Activated naive CD8-positive, alpha-beta T cell (primary cell): ENCODE measurements around the gene KCND2.
"Not testable (repeated sequence)": the region's sequence is repeated elsewhere in the genome, so short reads cannot be mapped to it uniquely, and the experiment has no call there.

ENCODE experiments used
- H3K27ac Mint-ChIP-seq: one replicate; pipeline ENCODE4 v1.8.0; 2021; ENCODE audit warnings: mixed read lengths
- H3K27me3 Mint-ChIP-seq: one replicate; pipeline ENCODE4 v1.8.0; 2021; ENCODE audit warnings: mixed read lengths
- H3K36me3 Mint-ChIP-seq: one replicate; pipeline ENCODE4 v1.8.0; 2021; ENCODE audit warnings: mixed read lengths
- H3K4me1 Mint-ChIP-seq: one replicate; pipeline ENCODE4 v1.8.0; 2021; ENCODE audit warnings: low read depth, mixed read lengths
- H3K4me3 Mint-ChIP-seq: one replicate; pipeline ENCODE4 v1.8.0; 2021; ENCODE audit warnings: mild to moderate bottlenecking, mixed read lengths
- H3K9me3 Mint-ChIP-seq: one replicate; pipeline ENCODE4 v1.8.0; 2021; ENCODE audit warnings: low read depth, mixed read lengths

KCND2 gene

DNA sequence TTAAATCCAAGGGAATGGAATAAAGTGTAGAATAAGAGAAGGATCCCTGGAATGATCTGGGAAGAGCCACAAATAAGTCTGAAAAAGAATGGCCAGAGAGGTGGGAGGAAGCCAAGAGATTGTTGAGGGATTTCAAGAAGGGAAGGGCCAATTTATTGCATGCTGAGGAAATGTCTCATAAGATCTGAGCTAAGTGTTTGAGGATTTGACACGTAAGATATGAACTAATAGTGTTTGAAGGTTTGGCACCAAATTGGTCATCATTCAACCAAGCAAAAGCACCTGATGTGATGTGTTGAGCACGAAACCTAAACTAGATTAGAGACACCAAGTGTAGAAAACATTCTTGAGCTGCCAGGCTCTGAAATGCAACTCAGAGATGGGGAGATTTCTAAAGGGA lies 487.1 kb downstream of the KCND2 start:
- Mint-ChIP-seq H3K4me3 (no peak overlapping the region), H3K4me1 (no peaks in the 10 kb centered on the region), H3K27ac (no peak overlapping the region), H3K27me3 (peaks cover 2% of the 10 kb centered on the region), H3K9me3 (no peaks in the 10 kb centered on the region), H3K36me3 (no peaks in the 10 kb centered on the region)

DNA sequence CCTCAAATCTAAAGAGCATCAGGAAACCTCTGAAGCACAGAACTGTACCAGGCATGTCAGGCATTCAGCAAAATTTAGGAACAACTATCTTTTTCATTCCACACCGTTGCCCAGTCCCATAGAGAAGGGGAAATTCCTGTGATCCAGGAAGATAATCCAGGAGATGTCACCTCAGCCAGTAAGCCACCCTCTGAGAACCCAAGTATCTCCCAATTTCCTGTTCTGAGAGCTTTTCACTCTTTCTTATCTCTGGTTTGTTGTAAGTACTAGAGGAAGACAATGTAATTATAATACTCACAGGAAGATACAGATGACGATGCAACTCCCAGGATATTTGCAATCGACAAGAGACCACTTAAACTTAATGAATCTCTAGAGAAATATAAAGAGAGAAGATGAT lies 487.9 kb downstream of the KCND2 start:
- Mint-ChIP-seq H3K27ac (no peak overlapping the region), H3K27me3 (peaks cover 4% of the 10 kb centered on the region), H3K9me3 (no peaks in the 10 kb centered on the region), H3K4me3 (no peak overlapping the region), H3K4me1 (no peaks in the 10 kb centered on the region), H3K36me3 (no peaks in the 10 kb centered on the region)

- H3K4me3 Mint-ChIP-seq = no peak overlapping the region
- no peak overlapping the region for H3K27ac Mint-ChIP-seq
- peaks cover 2% of the 10 kb centered on the region for H3K27me3 Mint-ChIP-seq
- H3K9me3 Mint-ChIP-seq = no peaks in the 10 kb centered on the region
- no peaks in the 10 kb centered on the region for H3K36me3 Mint-ChIP-seq
- no peaks in the 10 kb centered on the region for H3K4me1 Mint-ChIP-seq
These were observed 497.2 kb downstream of the KCND2 start for GRCh38 chr7:120770206-120770605.

- Mint-ChIP-seq H3K27me3 (no peaks in the 10 kb centered on the region), H3K36me3 (no peaks in the 10 kb centered on the region), H3K9me3 (no peaks in the 10 kb centered on the region), H3K4me1 (no peaks in the 10 kb centered on the region), H3K27ac (no peak overlapping the region), H3K4me3 (no peak overlapping the region)
These were observed 501.5 kb downstream of the KCND2 start for GRCh38 chr7:120774481-120774880.

DNA sequence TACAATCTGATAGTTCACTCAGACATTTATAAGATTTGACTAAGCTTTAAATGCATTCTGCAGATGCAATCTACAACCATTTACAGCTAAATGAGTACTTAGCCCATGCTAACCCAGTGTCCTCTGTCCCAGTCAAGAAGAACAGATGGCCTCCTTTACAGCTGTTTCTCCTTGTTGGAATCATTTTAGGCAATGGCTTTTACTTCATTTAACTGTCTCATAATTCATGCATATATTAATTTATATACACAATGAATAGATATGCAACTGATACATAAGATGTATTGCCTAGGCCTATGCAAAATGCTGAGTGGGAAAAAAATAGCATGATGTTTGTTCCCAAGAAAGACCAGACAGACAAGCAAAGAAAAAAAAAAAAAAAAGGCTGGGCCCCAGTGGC lies 502.8 kb downstream of the KCND2 start:
- no peak overlapping the region for H3K27ac Mint-ChIP-seq
- H3K9me3 Mint-ChIP-seq = no peaks in the 10 kb centered on the region
- H3K36me3 Mint-ChIP-seq = no peaks in the 10 kb centered on the region
- no peaks in the 10 kb centered on the region for H3K27me3 Mint-ChIP-seq
- no peaks in the 10 kb centered on the region for H3K4me1 Mint-ChIP-seq
- no peak overlapping the region for H3K4me3 Mint-ChIP-seq

- not testable (repeated sequence) for H3K27ac Mint-ChIP-seq, H3K4me3 Mint-ChIP-seq, H3K27me3 Mint-ChIP-seq, H3K9me3 Mint-ChIP-seq, H3K4me1 Mint-ChIP-seq, H3K36me3 Mint-ChIP-seq
These were observed 506.1 kb downstream of the KCND2 start for GRCh38 chr7:120779078-120779477.

- H3K27ac Mint-ChIP-seq, H3K27me3 Mint-ChIP-seq, H3K4me3 Mint-ChIP-seq, H3K36me3 Mint-ChIP-seq, H3K9me3 Mint-ChIP-seq, H3K4me1 Mint-ChIP-seq: not testable (repeated sequence)
These were observed 507.5 kb downstream of the KCND2 start for GRCh38 chr7:120780451-120780850.

- Mint-ChIP-seq H3K4me3 (no peak overlapping the region), H3K9me3 (no peaks in the 10 kb centered on the region), H3K4me1 (no peaks in the 10 kb centered on the region), H3K27ac (no peak overlapping the region), H3K27me3 (no peaks in the 10 kb centered on the region), H3K36me3 (no peaks in the 10 kb centered on the region)
These were observed 508.0 kb downstream of the KCND2 start for GRCh38 chr7:120780938-120781337.

DNA sequence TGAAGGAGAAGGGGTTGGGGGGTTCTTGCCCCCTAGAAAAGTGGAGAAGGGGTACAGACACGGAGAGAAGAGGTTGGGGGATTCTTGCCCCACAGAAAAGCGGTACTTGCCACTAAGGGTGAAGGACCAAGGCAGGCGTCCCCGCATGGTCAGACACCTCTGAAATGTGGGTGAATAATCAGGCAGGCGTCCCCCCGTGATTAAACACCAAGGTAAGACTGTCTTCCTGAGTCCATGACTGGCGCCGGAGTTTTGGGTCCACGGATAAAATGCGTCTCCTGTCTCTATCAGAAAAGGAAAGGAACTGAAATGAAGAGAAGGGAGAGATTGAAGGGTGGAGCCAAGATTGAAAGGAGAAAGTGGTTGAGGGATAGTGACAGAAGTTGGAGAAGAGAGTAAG lies 508.9 kb downstream of the KCND2 start:
- H3K27ac Mint-ChIP-seq, H3K9me3 Mint-ChIP-seq, H3K36me3 Mint-ChIP-seq, H3K4me3 Mint-ChIP-seq, H3K4me1 Mint-ChIP-seq, H3K27me3 Mint-ChIP-seq: not testable (repeated sequence)

GRCh38 chr7:120783273-120783672 lies 510.3 kb downstream of the KCND2 start:
- no peaks in the 10 kb centered on the region for H3K4me1 Mint-ChIP-seq
- peaks cover 3% of the 10 kb centered on the region for H3K27me3 Mint-ChIP-seq
- H3K27ac Mint-ChIP-seq = no peak overlapping the region
- H3K36me3 Mint-ChIP-seq = no peaks in the 10 kb centered on the region
- no peaks in the 10 kb centered on the region for H3K9me3 Mint-ChIP-seq
- H3K4me3 Mint-ChIP-seq = no peak overlapping the region

DNA sequence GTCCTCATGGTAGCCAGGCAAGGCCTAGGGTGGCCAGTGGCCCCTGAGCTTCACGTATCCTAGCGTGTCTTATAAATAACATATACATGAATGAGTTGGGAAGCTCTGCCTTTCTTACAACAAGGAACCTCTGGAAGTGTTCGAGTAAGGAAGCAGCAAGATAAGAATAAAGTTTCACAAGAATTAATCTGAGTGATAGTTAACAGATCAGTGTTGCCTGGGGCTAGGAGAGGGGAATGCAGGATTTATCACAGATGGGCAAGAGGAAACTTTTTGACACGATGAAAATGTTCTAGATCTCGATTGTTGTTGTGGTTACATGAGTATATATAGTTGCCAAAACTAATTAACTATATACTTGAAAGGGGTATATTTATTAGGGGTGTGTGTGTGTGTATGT lies 510.7 kb downstream of the KCND2 start:
- no peak overlapping the region for H3K4me3 Mint-ChIP-seq
- H3K27ac Mint-ChIP-seq = no peak overlapping the region
- no peaks in the 10 kb centered on the region for H3K9me3 Mint-ChIP-seq
- peaks cover 4% of the 10 kb centered on the region for H3K27me3 Mint-ChIP-seq
- H3K4me1 Mint-ChIP-seq = no peaks in the 10 kb centered on the region
- no peaks in the 10 kb centered on the region for H3K36me3 Mint-ChIP-seq

GRCh38 chr7:120785095-120785494 lies 512.1 kb downstream of the KCND2 start:
- no peaks in the 10 kb centered on the region for H3K9me3 Mint-ChIP-seq
- no peaks in the 10 kb centered on the region for H3K36me3 Mint-ChIP-seq
- H3K4me3 Mint-ChIP-seq = no peak overlapping the region
- no peak overlapping the region for H3K27ac Mint-ChIP-seq
- peaks cover 4% of the 10 kb centered on the region for H3K27me3 Mint-ChIP-seq
- no peaks in the 10 kb centered on the region for H3K4me1 Mint-ChIP-seq

DNA sequence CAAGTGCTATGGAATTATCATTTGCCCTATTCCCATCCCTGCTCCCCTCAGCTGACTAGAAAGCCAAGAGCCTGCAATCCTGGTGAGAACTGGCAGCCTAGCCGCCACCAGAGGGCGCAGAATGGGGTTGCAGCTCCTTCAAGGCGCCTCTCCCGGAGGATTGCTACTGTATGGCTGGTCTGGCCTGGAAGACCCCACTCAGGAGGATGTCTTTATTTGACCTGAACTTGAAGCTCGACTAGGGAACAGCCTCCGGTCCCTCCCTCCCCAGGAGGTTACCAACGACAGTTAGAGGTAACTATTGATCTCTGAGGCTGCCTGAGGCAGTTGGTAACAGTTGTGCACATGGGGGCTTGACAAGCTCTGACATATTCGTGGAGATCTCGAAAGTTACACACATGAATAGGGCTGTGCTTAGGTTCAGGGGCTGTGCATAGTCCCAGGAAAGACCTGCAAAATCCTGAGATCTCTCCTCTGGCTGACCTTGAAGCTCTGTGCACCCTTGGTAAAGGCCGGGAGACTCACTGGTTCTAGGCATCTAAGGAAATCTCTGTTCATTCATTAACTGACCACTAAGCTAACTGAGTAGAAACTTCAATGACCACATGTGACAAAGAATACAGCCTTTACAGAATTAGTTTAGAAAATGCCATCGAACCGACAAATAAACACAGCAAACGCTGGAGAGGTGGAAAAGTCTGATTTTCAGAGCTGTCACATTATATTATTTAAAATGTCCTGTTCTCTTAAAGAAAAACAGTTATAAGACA lies 519.3 kb downstream of the KCND2 start:
- Mint-ChIP-seq H3K27me3 (peaks cover 1% of the 10 kb centered on the region), H3K27ac (no peak overlapping the region), H3K9me3 (no peaks in the 10 kb centered on the region), H3K4me1 (no peaks in the 10 kb centered on the region), H3K36me3 (no peaks in the 10 kb centered on the region), H3K4me3 (no peak overlapping the region)

- Mint-ChIP-seq H3K9me3 (no peaks in the 10 kb centered on the region), H3K36me3 (no peaks in the 10 kb centered on the region), H3K27me3 (peaks cover 1% of the 10 kb centered on the region), H3K4me1 (no peaks in the 10 kb centered on the region), H3K27ac (no peak overlapping the region), H3K4me3 (no peak overlapping the region)
These were observed 519.8 kb downstream of the KCND2 start for GRCh38 chr7:120792861-120793130.

DNA sequence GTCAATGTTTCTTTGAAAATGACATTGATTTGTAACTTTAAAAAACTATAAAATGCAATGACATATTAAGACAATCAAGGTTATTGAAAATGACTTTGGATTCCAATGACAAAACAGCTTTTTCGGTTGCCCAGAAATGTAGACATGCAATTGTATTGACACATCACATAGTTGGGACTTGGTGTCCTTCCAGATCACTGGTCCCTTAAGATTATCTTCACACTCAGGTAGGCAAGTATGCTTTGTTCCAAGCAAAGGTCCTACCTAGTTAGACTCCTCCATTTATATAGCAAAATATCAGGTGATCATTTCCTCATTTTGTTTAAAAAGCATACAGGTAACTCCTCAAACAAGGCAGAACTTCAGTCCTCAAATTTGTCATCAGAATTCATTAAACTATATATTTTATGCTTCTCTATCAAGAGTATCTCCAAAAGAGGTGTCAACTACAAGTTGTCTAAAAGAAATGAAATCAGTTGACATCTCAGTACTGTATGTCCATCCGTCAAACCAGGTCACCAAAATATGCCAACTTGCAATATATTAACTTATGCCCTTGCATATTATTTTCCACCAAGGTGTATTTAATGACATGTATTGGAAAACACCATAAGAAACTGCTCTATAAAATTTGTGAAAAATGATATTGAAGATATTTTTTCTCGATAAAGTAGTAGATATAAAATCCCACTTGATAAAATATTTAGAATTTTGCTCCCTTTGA lies 520.4 kb downstream of the KCND2 start:
- Mint-ChIP-seq H3K4me3 (no peak overlapping the region), H3K9me3 (no peaks in the 10 kb centered on the region), H3K27ac (no peak overlapping the region), H3K27me3 (peaks cover 1% of the 10 kb centered on the region), H3K4me1 (no peaks in the 10 kb centered on the region), H3K36me3 (no peaks in the 10 kb centered on the region)

DNA sequence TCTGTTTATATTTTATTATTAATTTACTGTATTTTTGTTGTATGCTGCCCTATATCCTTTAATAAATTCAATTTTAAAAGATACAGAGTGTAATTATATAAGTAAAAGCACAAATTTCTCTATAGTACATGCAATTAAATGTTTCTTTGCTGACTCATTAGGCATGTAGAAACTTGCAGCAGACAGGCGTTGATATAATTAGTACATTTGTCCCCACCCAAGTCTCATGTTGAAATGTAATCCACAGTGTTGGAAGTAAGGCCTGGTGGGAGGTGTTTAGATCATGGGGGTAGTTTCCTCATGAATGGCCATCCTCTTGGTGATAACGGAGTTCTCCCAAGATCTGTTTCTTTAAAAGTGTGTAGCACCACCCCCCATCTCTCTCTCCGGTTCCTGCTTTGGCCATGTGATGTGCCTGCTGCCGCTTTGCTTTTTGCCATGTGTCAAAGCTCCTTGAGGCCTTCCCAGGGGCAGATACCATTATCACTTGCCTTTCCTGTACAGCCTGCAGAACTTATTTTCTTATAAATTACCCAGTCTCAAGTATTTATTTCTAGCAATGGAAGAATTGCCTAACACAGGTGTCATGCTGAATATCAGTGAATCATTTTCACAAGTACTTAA lies 521.2 kb downstream of the KCND2 start:
- Mint-ChIP-seq H3K36me3 (no peaks in the 10 kb centered on the region), H3K27ac (no peak overlapping the region), H3K4me1 (no peaks in the 10 kb centered on the region), H3K4me3 (no peak overlapping the region), H3K27me3 (no peaks in the 10 kb centered on the region), H3K9me3 (no peaks in the 10 kb centered on the region)
